ENCODE measurements around the gene CREM. TPM values are rescaled to one million over a fixed set of nuclear protein-coding genes. Genes with fewer than 3 reads are reported as not detected.

CREM gene
- total and polyA plus RNA-seq, 9 donors = 41.4 to 58.6 (median 51.8) TPM

- Histone ChIP-seq H3K27me3 (ENCODE audit: control insufficient read depth, insufficient read depth, low read length) (no peaks in the 10 kb centered on the region), H3K4me3 (ENCODE audit: low read length) (no peak overlapping the region), H3K27ac (ENCODE audit: low read length) (no peak overlapping the region), H3K4me1 (ENCODE audit: control insufficient read depth, insufficient read depth, low read length) (peaks cover 5% of the 10 kb centered on the region), H3K36me3 (ENCODE audit: control insufficient read depth, insufficient read depth, low read length) (no peaks in the 10 kb centered on the region), H3K9me3 (replicated peaks; ENCODE audit: control insufficient read depth, low read depth, low read length) (no peaks in the 10 kb centered on the region)
- WGBS (ENCODE audit: insufficient coverage) = no CpG with 5 or more reads among the region's 2 CpGs
- DNase-seq = no peak
Measured at GRCh38 chr10:35132727-35133126, 6.1 kb downstream of the CREM start.

- DNase-seq = no peak
- Histone ChIP-seq H3K4me1 (ENCODE audit: control insufficient read depth, insufficient read depth, low read length) (no peaks in the 10 kb centered on the region), H3K36me3 (ENCODE audit: control insufficient read depth, insufficient read depth, low read length) (no peaks in the 10 kb centered on the region), H3K27ac (ENCODE audit: low read length) (no peak overlapping the region), H3K27me3 (ENCODE audit: control insufficient read depth, insufficient read depth, low read length) (no peaks in the 10 kb centered on the region), H3K9me3 (replicated peaks; ENCODE audit: control insufficient read depth, low read depth, low read length) (no peaks in the 10 kb centered on the region), H3K4me3 (ENCODE audit: low read length) (no peak overlapping the region)
- no CpG with 5 or more reads among the region's 1 CpG for whole genome bisulfite sequencing (ENCODE audit: insufficient coverage)
Measured at GRCh38 chr10:35133586-35133985, 6.9 kb downstream of the CREM start.

- no peaks in the 10 kb centered on the region for H3K36me3 ChIP-seq (ENCODE audit: control insufficient read depth, insufficient read depth, low read length)
- no peaks in the 10 kb centered on the region for H3K27me3 ChIP-seq (ENCODE audit: control insufficient read depth, insufficient read depth, low read length)
- H3K4me1 ChIP-seq (ENCODE audit: control insufficient read depth, insufficient read depth, low read length) = no peaks in the 10 kb centered on the region
- H3K27ac ChIP-seq (ENCODE audit: low read length) = no peak overlapping the region
- no peak for DNase-seq
- H3K9me3 ChIP-seq (replicated peaks; ENCODE audit: control insufficient read depth, low read depth, low read length) = no peaks in the 10 kb centered on the region
- WGBS (ENCODE audit: insufficient coverage) = 80% methylated on average over 1 of the region's 5 CpGs
- H3K4me3 ChIP-seq (ENCODE audit: low read length) = no peak overlapping the region
Measured at GRCh38 chr10:35135861-35136260, 9.2 kb downstream of the CREM start.

GRCh38 chr10:35136263-35136815, 9.7 kb downstream of the CREM start:
- Histone ChIP-seq H3K36me3 (ENCODE audit: control insufficient read depth, insufficient read depth, low read length) (no peaks in the 10 kb centered on the region), H3K27me3 (ENCODE audit: control insufficient read depth, insufficient read depth, low read length) (no peaks in the 10 kb centered on the region), H3K27ac (ENCODE audit: low read length) (no peak overlapping the region), H3K9me3 (replicated peaks; ENCODE audit: control insufficient read depth, low read depth, low read length) (no peaks in the 10 kb centered on the region), H3K4me3 (ENCODE audit: low read length) (no peak overlapping the region), H3K4me1 (ENCODE audit: control insufficient read depth, insufficient read depth, low read length) (no peaks in the 10 kb centered on the region)
- 88% methylated on average over 1 of the region's 4 CpGs for WGBS (ENCODE audit: insufficient coverage)
- DNase-seq = peak; percentile 44

- WGBS (ENCODE audit: insufficient coverage) = 88% methylated on average over 2 of the region's 6 CpGs
- Histone ChIP-seq H3K4me1 (ENCODE audit: control insufficient read depth, insufficient read depth, low read length) (no peaks in the 10 kb centered on the region), H3K9me3 (replicated peaks; ENCODE audit: control insufficient read depth, low read depth, low read length) (no peaks in the 10 kb centered on the region), H3K27me3 (ENCODE audit: control insufficient read depth, insufficient read depth, low read length) (no peaks in the 10 kb centered on the region), H3K27ac (ENCODE audit: low read length) (no peak overlapping the region), H3K36me3 (ENCODE audit: control insufficient read depth, insufficient read depth, low read length) (no peaks in the 10 kb centered on the region), H3K4me3 (ENCODE audit: low read length) (no peak overlapping the region)
- no peak for DNase-seq
Measured at GRCh38 chr10:35140126-35140525, 13.5 kb downstream of the CREM start.

- WGBS (ENCODE audit: insufficient coverage) = 39% methylated on average over 2 of the region's 3 CpGs
- H3K27ac ChIP-seq (ENCODE audit: low read length) = no peak overlapping the region
Measured at GRCh38 chr10:35140727-35141126, 14.1 kb downstream of the CREM start.

GRCh38 chr10:35150308-35150707, 23.7 kb downstream of the CREM start:
- no peak overlapping the region for H3K27ac ChIP-seq (ENCODE audit: low read length)
- H3K9me3 ChIP-seq (replicated peaks; ENCODE audit: control insufficient read depth, low read depth, low read length) = no peaks in the 10 kb centered on the region
- H3K36me3 ChIP-seq (ENCODE audit: control insufficient read depth, insufficient read depth, low read length) = peaks cover 6% of the 10 kb centered on the region
- 100% methylated on average over 4 of the region's 6 CpGs for WGBS (ENCODE audit: insufficient coverage)
- no peak overlapping the region for H3K4me3 ChIP-seq (ENCODE audit: low read length)
- H3K27me3 ChIP-seq (ENCODE audit: control insufficient read depth, insufficient read depth, low read length) = no peaks in the 10 kb centered on the region
- H3K4me1 ChIP-seq (ENCODE audit: control insufficient read depth, insufficient read depth, low read length) = peaks cover 4% of the 10 kb centered on the region
- no peak for DNase-seq

More at GRCh38 chr10:35140727-35141126, 14.1 kb downstream of the CREM start:
- H3K9me3 ChIP-seq (replicated peaks; ENCODE audit: control insufficient read depth, low read depth, low read length) = no peaks in the 10 kb centered on the region
- H3K27me3 ChIP-seq (ENCODE audit: control insufficient read depth, insufficient read depth, low read length) = no peaks in the 10 kb centered on the region
- DNase-seq = no peak
- no peaks in the 10 kb centered on the region for H3K4me1 ChIP-seq (ENCODE audit: control insufficient read depth, insufficient read depth, low read length)
- no peaks in the 10 kb centered on the region for H3K36me3 ChIP-seq (ENCODE audit: control insufficient read depth, insufficient read depth, low read length)
- no peak overlapping the region for H3K4me3 ChIP-seq (ENCODE audit: low read length)

- 94% methylated on average over 2 of the region's 3 CpGs for WGBS (ENCODE audit: insufficient coverage)
- Histone ChIP-seq H3K27me3 (ENCODE audit: control insufficient read depth, insufficient read depth, low read length) (no peaks in the 10 kb centered on the region), H3K27ac (ENCODE audit: low read length) (no peak overlapping the region), H3K4me1 (ENCODE audit: control insufficient read depth, insufficient read depth, low read length) (peaks cover 4% of the 10 kb centered on the region), H3K4me3 (ENCODE audit: low read length) (no peak overlapping the region), H3K36me3 (ENCODE audit: control insufficient read depth, insufficient read depth, low read length) (peaks cover 6% of the 10 kb centered on the region), H3K9me3 (replicated peaks; ENCODE audit: control insufficient read depth, low read depth, low read length) (no peaks in the 10 kb centered on the region)
- no peak for DNase-seq
Measured at GRCh38 chr10:35152992-35153391, 26.3 kb downstream of the CREM start.

- Histone ChIP-seq H3K27ac (ENCODE audit: low read length) (no peak overlapping the region), H3K27me3 (ENCODE audit: control insufficient read depth, insufficient read depth, low read length) (no peaks in the 10 kb centered on the region), H3K9me3 (replicated peaks; ENCODE audit: control insufficient read depth, low read depth, low read length) (no peaks in the 10 kb centered on the region), H3K4me1 (ENCODE audit: control insufficient read depth, insufficient read depth, low read length) (peaks cover 4% of the 10 kb centered on the region), H3K36me3 (ENCODE audit: control insufficient read depth, insufficient read depth, low read length) (peaks cover 6% of the 10 kb centered on the region), H3K4me3 (ENCODE audit: low read length) (no peak overlapping the region)
- 40% methylated on average over 1 of the region's 4 CpGs for WGBS (ENCODE audit: insufficient coverage)
- DNase-seq = no peak
Measured at GRCh38 chr10:35153716-35154115, 27.1 kb downstream of the CREM start.

GRCh38 chr10:35160743-35161142, 34.1 kb downstream of the CREM start:
- H3K27ac ChIP-seq (ENCODE audit: low read length) = no peak overlapping the region
- no peak overlapping the region for H3K4me3 ChIP-seq (ENCODE audit: low read length)
- H3K9me3 ChIP-seq (replicated peaks; ENCODE audit: control insufficient read depth, low read depth, low read length) = no peaks in the 10 kb centered on the region
- DNase-seq = no peak
- no CpG with 5 or more reads among the region's 1 CpG for WGBS (ENCODE audit: insufficient coverage)
- H3K27me3 ChIP-seq (ENCODE audit: control insufficient read depth, insufficient read depth, low read length) = no peaks in the 10 kb centered on the region
- H3K4me1 ChIP-seq (ENCODE audit: control insufficient read depth, insufficient read depth, low read length) = no peaks in the 10 kb centered on the region
- H3K36me3 ChIP-seq (ENCODE audit: control insufficient read depth, insufficient read depth, low read length) = no peaks in the 10 kb centered on the region

GRCh38 chr10:35161906-35162305, 35.3 kb downstream of the CREM start:
- no CpG with 5 or more reads among the region's 2 CpGs for WGBS (ENCODE audit: insufficient coverage)
- no peak overlapping the region for H3K4me3 ChIP-seq (ENCODE audit: low read length)
- no peaks in the 10 kb centered on the region for H3K4me1 ChIP-seq (ENCODE audit: control insufficient read depth, insufficient read depth, low read length)
- no peaks in the 10 kb centered on the region for H3K27me3 ChIP-seq (ENCODE audit: control insufficient read depth, insufficient read depth, low read length)
- no peak overlapping the region for H3K27ac ChIP-seq (ENCODE audit: low read length)
- no peaks in the 10 kb centered on the region for H3K36me3 ChIP-seq (ENCODE audit: control insufficient read depth, insufficient read depth, low read length)
- no peaks in the 10 kb centered on the region for H3K9me3 ChIP-seq (replicated peaks; ENCODE audit: control insufficient read depth, low read depth, low read length)
- DNase-seq = no peak

Measured in muscle of leg (tissue), 11 donors.